Neural progenitor cell (in vitro differentiated cells): Measurements from ENCODE around the gene ACYP2.

Experiments used
- EZH2 ChIP-seq: fragments of 200-600 bp; sonication (generic); IDR thresholded peaks from 2 replicates; pipeline ENCODE4 v1.6.1; 2017; ENCODE audit warnings: antibody characterized with exemption, mild to moderate bottlenecking, moderate library complexity
- EZH2phosphoT487 ChIP-seq: fragments of 200-600 bp; sonication (generic); IDR thresholded peaks from 2 replicates; pipeline ENCODE4 v1.6.1; 2017; ENCODE audit warnings: antibody characterized with exemption
- TF ChIP-seq, protein P1 (sequence below): fragments of 200-600 bp; sonication (generic); IDR thresholded peaks from 2 replicates; pipeline ENCODE4 v1.5.1; 2017; ENCODE audit warnings: antibody characterized with exemption, mild to moderate bottlenecking

DNA sequence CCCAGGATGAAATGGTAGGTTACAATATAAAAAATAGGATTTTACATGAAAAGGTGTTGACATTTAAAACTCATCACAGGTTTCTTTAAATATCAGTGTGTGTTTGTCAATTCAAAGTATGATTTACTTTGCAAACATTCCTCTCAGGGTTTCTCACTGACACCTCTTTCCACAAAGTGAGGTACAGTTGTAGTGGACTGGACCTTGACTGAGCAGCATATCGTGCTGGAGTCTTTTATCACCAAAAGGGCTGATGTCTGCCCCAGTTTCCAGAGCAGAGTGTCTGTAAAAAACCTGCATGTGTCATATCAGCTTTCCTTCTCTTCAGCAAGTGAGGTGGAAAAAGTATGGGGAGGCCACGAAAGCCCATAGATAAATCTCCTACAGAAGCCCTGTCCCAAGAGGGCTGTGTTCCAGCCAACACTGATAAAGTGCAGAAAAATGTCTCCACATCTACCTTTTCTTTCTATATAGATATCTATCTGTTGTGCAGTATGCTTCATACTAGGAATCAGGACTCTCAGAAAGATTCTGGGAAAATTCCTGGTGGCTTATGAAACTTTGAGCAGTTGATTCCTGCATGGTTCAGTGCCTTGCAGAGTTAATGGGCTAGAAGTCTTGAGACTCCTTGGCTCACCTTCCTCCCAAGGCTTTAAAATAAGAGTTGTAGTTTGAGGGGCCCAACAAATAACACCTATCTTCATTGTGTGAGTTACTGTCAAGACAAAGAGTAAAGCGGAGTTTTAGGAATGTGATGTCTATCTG, 6.9 kb downstream of the ACYP2 start:
- TF ChIP-seq, protein P1, sequence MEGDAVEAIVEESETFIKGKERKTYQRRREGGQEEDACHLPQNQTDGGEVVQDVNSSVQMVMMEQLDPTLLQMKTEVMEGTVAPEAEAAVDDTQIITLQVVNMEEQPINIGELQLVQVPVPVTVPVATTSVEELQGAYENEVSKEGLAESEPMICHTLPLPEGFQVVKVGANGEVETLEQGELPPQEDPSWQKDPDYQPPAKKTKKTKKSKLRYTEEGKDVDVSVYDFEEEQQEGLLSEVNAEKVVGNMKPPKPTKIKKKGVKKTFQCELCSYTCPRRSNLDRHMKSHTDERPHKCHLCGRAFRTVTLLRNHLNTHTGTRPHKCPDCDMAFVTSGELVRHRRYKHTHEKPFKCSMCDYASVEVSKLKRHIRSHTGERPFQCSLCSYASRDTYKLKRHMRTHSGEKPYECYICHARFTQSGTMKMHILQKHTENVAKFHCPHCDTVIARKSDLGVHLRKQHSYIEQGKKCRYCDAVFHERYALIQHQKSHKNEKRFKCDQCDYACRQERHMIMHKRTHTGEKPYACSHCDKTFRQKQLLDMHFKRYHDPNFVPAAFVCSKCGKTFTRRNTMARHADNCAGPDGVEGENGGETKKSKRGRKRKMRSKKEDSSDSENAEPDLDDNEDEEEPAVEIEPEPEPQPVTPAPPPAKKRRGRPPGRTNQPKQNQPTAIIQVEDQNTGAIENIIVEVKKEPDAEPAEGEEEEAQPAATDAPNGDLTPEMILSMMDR: no peak
- TF ChIP-seq EZH2 (no peak), EZH2phosphoT487 (no peak)
